ENCODE results near the gene BPIFB2.
"Not testable (repeated sequence)": the region's sequence is repeated elsewhere in the genome, so short reads cannot be mapped to it uniquely, and the experiment has no call there.

Gene BPIFB2

DNA sequence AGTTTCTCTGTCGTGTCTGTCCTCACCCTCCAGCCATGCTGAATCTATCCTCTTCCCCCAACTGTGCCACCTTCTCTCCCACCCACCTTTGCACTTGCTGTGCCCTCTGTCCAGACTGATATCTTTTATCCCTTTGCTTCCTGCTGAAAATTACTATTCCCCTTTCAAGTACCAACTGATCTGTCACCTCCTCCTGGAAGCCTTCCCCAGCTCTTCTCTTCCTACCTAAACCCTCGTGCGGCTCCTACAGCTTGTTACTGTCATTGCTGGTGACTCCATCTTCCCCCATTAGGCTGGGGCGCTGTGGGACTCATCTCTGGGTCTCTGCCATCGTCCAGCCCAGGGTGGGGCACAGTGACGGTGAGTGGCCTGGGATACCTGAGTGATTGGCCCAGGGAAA is 25.1 kb downstream of the BPIFB2 start:
- no peak for FAIRE-seq
- no peak for TF ChIP-seq POU2F2 (IDR thresholded peaks at IDR 0.05; ENCODE audit: low read depth, low read length)
- TF ChIP-seq SPI1 (IDR thresholded peaks at IDR 0.05; ENCODE audit: low read depth, low read length) = no peak
- no peak for TF ChIP-seq POLR2A (IDR thresholded peaks at IDR 0.05; ENCODE audit: low read depth, low read length)
- TF ChIP-seq POLR2AphosphoS5 (IDR thresholded peaks at IDR 0.05; ENCODE audit: low read depth, low read length) = no peak
- TF ChIP-seq PAX5 (IDR thresholded peaks at IDR 0.05; ENCODE audit: insufficient read depth, low read length, severe bottlenecking) = no peak
- no peak for TF ChIP-seq TAF1 (IDR thresholded peaks at IDR 0.05; ENCODE audit: low read depth, low read length)
- DNase-seq (ENCODE audit: insufficient read length, low spot score) = no peak

DNA sequence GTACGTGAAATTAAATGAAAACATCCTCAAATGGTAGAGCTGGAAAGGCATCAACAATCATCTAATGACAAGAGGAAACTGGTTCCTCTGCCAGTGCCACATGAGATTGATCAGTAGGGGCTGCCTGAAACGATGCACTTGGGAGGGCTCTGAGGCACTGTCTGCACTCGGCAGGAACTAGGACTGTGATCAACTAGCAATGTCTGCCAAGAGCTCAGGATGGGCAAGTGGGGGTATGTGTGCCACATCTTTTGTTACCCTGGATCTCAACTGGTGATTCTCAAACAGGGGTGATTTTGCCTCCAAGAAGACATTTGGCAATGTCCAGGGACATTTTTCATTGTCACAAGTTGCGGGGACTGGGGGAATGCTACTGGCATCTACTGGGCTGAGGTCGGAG is 25.9 kb downstream of the BPIFB2 start:
- TF ChIP-seq PAX5 (IDR thresholded peaks at IDR 0.05; ENCODE audit: insufficient read depth, low read length, severe bottlenecking) = no peak
- TF ChIP-seq POLR2A (IDR thresholded peaks at IDR 0.05; ENCODE audit: low read depth, low read length) = no peak
- no peak for TF ChIP-seq POLR2AphosphoS5 (IDR thresholded peaks at IDR 0.05; ENCODE audit: low read depth, low read length)
- TF ChIP-seq POU2F2 (IDR thresholded peaks at IDR 0.05; ENCODE audit: low read depth, low read length) = no peak
- no peak for TF ChIP-seq SPI1 (IDR thresholded peaks at IDR 0.05; ENCODE audit: low read depth, low read length)
- no peak for TF ChIP-seq TAF1 (IDR thresholded peaks at IDR 0.05; ENCODE audit: low read depth, low read length)
- DNase-seq (ENCODE audit: insufficient read length, low spot score) (no peak), FAIRE-seq (no peak)

DNA sequence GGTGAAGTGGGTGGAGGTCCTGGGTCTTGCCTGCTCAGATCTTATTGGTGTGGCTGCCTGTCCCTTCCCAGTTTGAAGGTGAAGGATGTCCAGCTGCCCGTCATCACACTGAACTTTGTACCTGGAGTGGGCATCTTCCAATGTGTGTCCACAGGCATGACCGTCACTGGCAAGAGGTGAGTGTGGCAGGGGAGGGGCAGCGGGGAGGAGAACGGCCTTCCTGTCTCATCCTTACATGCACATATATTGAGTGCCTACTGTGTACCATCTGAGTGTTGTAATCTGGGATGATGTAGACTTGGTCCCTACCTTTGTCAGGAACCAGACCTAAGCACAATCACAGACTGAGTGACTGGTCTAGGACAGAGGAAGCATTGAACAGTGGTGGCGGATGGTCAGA is 26.6 kb downstream of the BPIFB2 start:
- TF ChIP-seq POLR2AphosphoS5 (IDR thresholded peaks at IDR 0.05; ENCODE audit: low read depth, low read length) = no peak
- no peak for TF ChIP-seq POLR2A (IDR thresholded peaks at IDR 0.05; ENCODE audit: low read depth, low read length)
- no peak for TF ChIP-seq POU2F2 (IDR thresholded peaks at IDR 0.05; ENCODE audit: low read depth, low read length)
- no peak for TF ChIP-seq SPI1 (IDR thresholded peaks at IDR 0.05; ENCODE audit: low read depth, low read length)
- TF ChIP-seq TAF1 (IDR thresholded peaks at IDR 0.05; ENCODE audit: low read depth, low read length) = no peak
- no peak for TF ChIP-seq PAX5 (IDR thresholded peaks at IDR 0.05; ENCODE audit: insufficient read depth, low read length, severe bottlenecking)
- no peak for DNase-seq (ENCODE audit: insufficient read length, low spot score)
- no peak for FAIRE-seq

DNA sequence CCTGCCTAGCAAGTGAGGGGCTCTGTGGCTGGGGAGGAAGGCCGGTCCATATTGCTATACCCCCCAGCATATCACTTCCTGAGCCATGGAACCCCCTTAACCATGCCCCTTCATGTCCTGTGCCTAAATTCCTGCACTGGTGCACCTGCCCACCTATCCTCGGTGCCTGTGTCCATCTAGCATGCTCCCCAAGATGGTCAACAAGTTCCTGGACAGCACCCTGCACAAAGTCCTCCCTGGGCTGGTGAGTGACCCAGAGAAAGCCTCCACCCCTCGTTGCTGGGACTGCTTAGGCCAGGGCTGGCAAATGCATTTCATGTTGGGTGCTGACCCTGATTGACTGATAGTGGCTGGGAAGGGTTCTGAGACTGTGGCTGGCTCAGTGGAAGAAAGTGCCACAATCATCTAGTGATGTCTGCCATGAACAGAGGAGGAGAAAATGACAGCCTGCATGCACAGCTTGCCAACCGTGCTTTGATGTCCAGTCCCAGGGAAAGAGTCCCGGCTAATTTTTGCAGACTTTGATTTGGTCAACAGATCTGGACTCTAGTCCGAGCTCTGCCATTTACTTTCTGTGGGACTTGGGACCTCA is 27.5 kb downstream of the BPIFB2 start:
- FAIRE-seq (no peak), DNase-seq (ENCODE audit: insufficient read length, low spot score) (no peak)
- TF ChIP-seq POLR2AphosphoS5 (IDR thresholded peaks at IDR 0.05; ENCODE audit: low read depth, low read length) (no peak), POU2F2 (IDR thresholded peaks at IDR 0.05; ENCODE audit: low read depth, low read length) (no peak), SPI1 (IDR thresholded peaks at IDR 0.05; ENCODE audit: low read depth, low read length) (no peak), PAX5 (IDR thresholded peaks at IDR 0.05; ENCODE audit: insufficient read depth, low read length, severe bottlenecking) (no peak), POLR2A (IDR thresholded peaks at IDR 0.05; ENCODE audit: low read depth, low read length) (no peak), TAF1 (IDR thresholded peaks at IDR 0.05; ENCODE audit: low read depth, low read length) (no peak)

DNA sequence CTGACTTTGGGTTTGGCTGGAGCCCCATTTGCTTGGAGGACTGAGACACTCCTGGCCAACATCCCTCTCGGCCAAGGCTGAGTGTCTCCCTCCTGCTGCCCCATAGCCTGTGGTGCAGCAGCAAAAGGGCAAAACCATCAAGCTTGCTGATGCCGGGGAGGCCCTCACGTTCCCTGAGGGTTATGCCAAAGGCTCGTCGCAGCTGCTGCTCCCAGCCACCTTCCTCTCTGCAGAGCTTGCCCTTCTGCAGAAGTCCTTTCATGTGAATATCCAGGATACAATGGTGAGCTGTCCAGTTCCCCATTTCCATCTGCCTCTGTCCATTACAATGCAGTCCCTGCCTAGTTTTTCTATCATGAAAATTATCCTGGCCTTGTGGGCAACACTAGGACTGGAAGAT is 30.0 kb downstream of the BPIFB2 start:
- no peak for TF ChIP-seq POU2F2 (IDR thresholded peaks at IDR 0.05; ENCODE audit: low read depth, low read length)
- no peak for TF ChIP-seq SPI1 (IDR thresholded peaks at IDR 0.05; ENCODE audit: low read depth, low read length)
- no peak for TF ChIP-seq TAF1 (IDR thresholded peaks at IDR 0.05; ENCODE audit: low read depth, low read length)
- no peak for TF ChIP-seq POLR2AphosphoS5 (IDR thresholded peaks at IDR 0.05; ENCODE audit: low read depth, low read length)
- no peak for TF ChIP-seq POLR2A (IDR thresholded peaks at IDR 0.05; ENCODE audit: low read depth, low read length)
- no peak for TF ChIP-seq PAX5 (IDR thresholded peaks at IDR 0.05; ENCODE audit: insufficient read depth, low read length, severe bottlenecking)
- no peak for FAIRE-seq

GRCh38 chr20:33038243-33038642 is 30.7 kb downstream of the BPIFB2 start:
- DNase-seq (ENCODE audit: insufficient read length, low spot score) (no peak), FAIRE-seq (no peak)
- TF ChIP-seq PAX5 (IDR thresholded peaks at IDR 0.05; ENCODE audit: insufficient read depth, low read length, severe bottlenecking) (no peak), POLR2AphosphoS5 (IDR thresholded peaks at IDR 0.05; ENCODE audit: low read depth, low read length) (no peak), SPI1 (IDR thresholded peaks at IDR 0.05; ENCODE audit: low read depth, low read length) (no peak)

More for the DNA sequence above, 30.0 kb downstream of the BPIFB2 start:
- no peak for DNase-seq (ENCODE audit: insufficient read length, low spot score)

GRCh38 chr20:33042430-33042829 is 34.9 kb downstream of the BPIFB2 start:
- TF ChIP-seq TAF1 (IDR thresholded peaks at IDR 0.05; ENCODE audit: low read depth, low read length) = no peak
- no peak for TF ChIP-seq POLR2AphosphoS5 (IDR thresholded peaks at IDR 0.05; ENCODE audit: low read depth, low read length)
- no peak for TF ChIP-seq SPI1 (IDR thresholded peaks at IDR 0.05; ENCODE audit: low read depth, low read length)
- TF ChIP-seq PAX5 (IDR thresholded peaks at IDR 0.05; ENCODE audit: insufficient read depth, low read length, severe bottlenecking) = no peak
- no peak for TF ChIP-seq POLR2A (IDR thresholded peaks at IDR 0.05; ENCODE audit: low read depth, low read length)
- TF ChIP-seq POU2F2 (IDR thresholded peaks at IDR 0.05; ENCODE audit: low read depth, low read length) = no peak
- FAIRE-seq = no peak
- no peak for DNase-seq (ENCODE audit: insufficient read length, low spot score)

DNA sequence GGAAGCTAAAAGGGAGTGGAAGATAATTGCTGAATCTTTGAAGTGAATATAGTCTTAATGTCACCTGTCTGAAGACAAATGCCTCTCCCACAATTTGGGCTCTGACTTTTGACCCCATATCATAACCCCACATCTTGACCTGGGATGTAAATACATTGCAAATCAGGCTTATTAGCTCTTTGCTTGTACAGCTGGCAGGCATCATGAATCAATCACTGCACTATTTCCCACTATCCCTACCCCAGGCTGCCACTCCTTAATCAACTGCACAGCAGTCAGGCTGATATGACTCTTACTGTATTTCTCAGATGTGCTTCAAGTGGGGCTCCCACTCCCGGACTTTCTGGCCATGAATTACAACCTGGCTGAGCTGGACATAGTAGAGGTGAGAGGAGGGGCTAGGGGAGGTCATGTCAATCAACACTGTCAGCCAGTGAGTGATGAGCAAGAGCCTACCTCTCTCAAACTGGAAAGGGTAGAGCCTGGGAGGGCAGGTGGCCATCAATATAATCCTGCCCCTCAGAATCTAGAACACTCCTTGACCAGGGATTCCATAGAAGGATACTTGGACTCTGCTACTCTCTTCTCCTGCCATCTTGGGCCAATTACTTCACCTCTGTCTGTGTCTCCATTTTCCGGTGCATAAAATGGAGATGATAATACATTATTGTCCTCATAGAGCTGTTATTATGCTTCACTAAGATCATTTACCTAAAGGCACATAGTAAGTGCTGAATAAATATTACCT is 35.7 kb downstream of the BPIFB2 start:
- FAIRE-seq (no peak), DNase-seq (ENCODE audit: insufficient read length, low spot score) (no peak)
- no peak for TF ChIP-seq POU2F2 (IDR thresholded peaks at IDR 0.05; ENCODE audit: low read depth, low read length)
- no peak for TF ChIP-seq PAX5 (IDR thresholded peaks at IDR 0.05; ENCODE audit: insufficient read depth, low read length, severe bottlenecking)
- TF ChIP-seq POLR2AphosphoS5 (IDR thresholded peaks at IDR 0.05; ENCODE audit: low read depth, low read length) = no peak
- TF ChIP-seq POLR2A (IDR thresholded peaks at IDR 0.05; ENCODE audit: low read depth, low read length) = no peak
- TF ChIP-seq TAF1 (IDR thresholded peaks at IDR 0.05; ENCODE audit: low read depth, low read length) = no peak
- TF ChIP-seq SPI1 (IDR thresholded peaks at IDR 0.05; ENCODE audit: low read depth, low read length) = no peak

DNA sequence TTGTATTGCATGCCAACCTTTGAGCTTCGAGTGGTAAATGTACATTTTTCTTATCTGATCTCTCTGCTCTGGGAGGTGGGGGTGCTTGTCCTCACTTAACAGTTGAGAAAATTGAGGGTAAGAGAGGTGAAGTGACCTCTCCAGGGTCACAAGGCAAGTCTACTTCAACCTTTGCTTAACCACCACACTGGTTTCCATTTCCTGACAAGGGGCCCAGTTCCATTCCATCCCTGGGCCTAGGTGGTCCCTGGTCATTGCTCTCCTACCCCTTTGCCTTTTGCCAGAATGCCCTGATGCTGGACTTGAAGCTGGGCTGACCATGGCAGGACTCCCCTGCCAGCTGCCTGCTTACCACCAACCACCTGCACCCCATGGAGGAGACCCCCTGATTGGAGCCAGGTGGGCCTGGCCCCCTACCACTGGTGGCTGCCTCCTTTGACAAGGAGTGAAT is 36.3 kb downstream of the BPIFB2 start:
- FAIRE-seq (no peak), DNase-seq (ENCODE audit: insufficient read length, low spot score) (no peak)
- TF ChIP-seq POU2F2 (IDR thresholded peaks at IDR 0.05; ENCODE audit: low read depth, low read length) = no peak
- no peak for TF ChIP-seq PAX5 (IDR thresholded peaks at IDR 0.05; ENCODE audit: insufficient read depth, low read length, severe bottlenecking)
- TF ChIP-seq POLR2A (IDR thresholded peaks at IDR 0.05; ENCODE audit: low read depth, low read length) = no peak
- no peak for TF ChIP-seq SPI1 (IDR thresholded peaks at IDR 0.05; ENCODE audit: low read depth, low read length)
- no peak for TF ChIP-seq TAF1 (IDR thresholded peaks at IDR 0.05; ENCODE audit: low read depth, low read length)
- TF ChIP-seq POLR2AphosphoS5 (IDR thresholded peaks at IDR 0.05; ENCODE audit: low read depth, low read length) = no peak

DNA sequence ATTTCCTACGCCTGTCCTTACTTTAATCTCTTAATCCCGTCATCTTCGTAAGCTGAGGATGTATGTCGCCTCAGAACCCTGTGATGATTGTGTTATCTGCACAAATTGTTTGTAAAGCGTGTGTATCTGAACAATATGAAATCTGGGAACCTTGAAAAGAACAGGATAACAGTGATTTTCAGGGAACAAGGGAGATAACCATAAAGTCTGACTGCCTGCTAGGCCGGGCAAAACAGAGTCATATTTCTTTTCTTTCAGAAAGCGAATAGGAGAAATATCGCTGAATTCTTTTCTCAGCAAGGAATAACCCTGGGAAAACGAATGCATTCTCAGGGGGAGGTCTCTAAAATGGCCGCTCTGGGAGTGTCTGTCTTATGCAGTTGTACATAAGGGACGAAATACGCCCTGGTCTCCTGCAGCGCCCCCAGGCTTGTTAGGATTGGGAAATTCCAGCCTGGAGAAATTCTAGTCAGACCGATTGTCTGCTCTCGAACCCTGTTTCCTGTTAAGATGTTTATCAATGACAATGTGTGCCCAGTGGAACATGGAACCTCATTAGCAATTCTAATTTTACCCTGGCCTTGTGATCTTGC is 37.7 kb downstream of the BPIFB2 start:
- not testable (repeated sequence) for DNase-seq (ENCODE audit: insufficient read length, low spot score); FAIRE-seq
